Measurements from ENCODE around the gene GARS1. TPM values are rescaled to one million over a fixed set of nuclear protein-coding genes. Genes with fewer than 3 reads are reported as not detected.

The GARS1 gene
- total RNA-seq, 1 donor from 2014 or later = 83.7 TPM

GRCh38 chr7:30678805-30679204 is 84.1 kb downstream of the GARS1 start:
- Histone ChIP-seq H3K27me3 (no peaks in the 10 kb centered on the region), H3K27ac (no peak overlapping the region), H3K36me3 (no peaks in the 10 kb centered on the region), H3K9me3 (no peaks in the 10 kb centered on the region), H3K4me1 (peaks cover 18% of the 10 kb centered on the region), H3K4me3 (no peak overlapping the region)
- intact Hi-C loops (cut with DNase I) = no loop called here
- no peak for DNase-seq (ENCODE audit: extremely low spot score in 2 of 2)
- no peak for TF ChIP-seq POLR2A (IDR thresholded peaks at IDR 0.05)
- TF ChIP-seq POLR2AphosphoS5 (IDR thresholded peaks at IDR 0.05; ENCODE audit: insufficient read depth in 1 of 2, low read depth in 1 of 2) = no peak
- TF ChIP-seq CTCF (IDR thresholded peaks at IDR 0.05) = no peak

GRCh38 chr7:30679664-30680063 is 85.0 kb downstream of the GARS1 start:
- H3K36me3 ChIP-seq = no peaks in the 10 kb centered on the region
- no peak overlapping the region for H3K4me3 ChIP-seq
- no peaks in the 10 kb centered on the region for H3K9me3 ChIP-seq
- no peak overlapping the region for H3K27ac ChIP-seq
- no peak for DNase-seq (ENCODE audit: extremely low spot score in 2 of 2)
- no peaks in the 10 kb centered on the region for H3K27me3 ChIP-seq
- TF ChIP-seq POLR2A (IDR thresholded peaks at IDR 0.05) = no peak
- no peak for TF ChIP-seq CTCF (IDR thresholded peaks at IDR 0.05)
- no peak for TF ChIP-seq POLR2AphosphoS5 (IDR thresholded peaks at IDR 0.05; ENCODE audit: insufficient read depth in 1 of 2, low read depth in 1 of 2)
- intact Hi-C loops (cut with DNase I) = no loop called here
- H3K4me1 ChIP-seq = peaks cover 18% of the 10 kb centered on the region

GRCh38 chr7:30681331-30681797 is 86.7 kb downstream of the GARS1 start:
- Histone ChIP-seq H3K4me3 (peak overlapping the region; percentile 39 to 50), H3K4me1 (peaks cover 18% of the 10 kb centered on the region), H3K27ac (no peak overlapping the region), H3K27me3 (no peaks in the 10 kb centered on the region), H3K9me3 (no peaks in the 10 kb centered on the region), H3K36me3 (no peaks in the 10 kb centered on the region)
- DNase-seq (ENCODE audit: extremely low spot score in 2 of 2) = no peak
- intact Hi-C loops (cut with DNase I) = no loop called here
- TF ChIP-seq CTCF (IDR thresholded peaks at IDR 0.05) = no peak
- no peak for TF ChIP-seq POLR2A (IDR thresholded peaks at IDR 0.05)
- no peak for TF ChIP-seq POLR2AphosphoS5 (IDR thresholded peaks at IDR 0.05; ENCODE audit: insufficient read depth in 1 of 2, low read depth in 1 of 2)

- H3K4me3 ChIP-seq = peak overlapping the region; percentile 39 to 50
- no peak for DNase-seq (ENCODE audit: extremely low spot score in 2 of 2)
- H3K36me3 ChIP-seq = no peaks in the 10 kb centered on the region
- H3K27me3 ChIP-seq = no peaks in the 10 kb centered on the region
- TF ChIP-seq CTCF (IDR thresholded peaks at IDR 0.05) (no peak), POLR2AphosphoS5 (IDR thresholded peaks at IDR 0.05; ENCODE audit: insufficient read depth in 1 of 2, low read depth in 1 of 2) (no peak), POLR2A (IDR thresholded peaks at IDR 0.05) (no peak)
- H3K27ac ChIP-seq = no peak overlapping the region
- intact Hi-C loops (cut with DNase I) = no loop called here
- H3K4me1 ChIP-seq = peaks cover 18% of the 10 kb centered on the region
- no peaks in the 10 kb centered on the region for H3K9me3 ChIP-seq
Observed at GRCh38 chr7:30681815-30682211, 87.1 kb downstream of the GARS1 start.

- Histone ChIP-seq H3K27me3 (no peaks in the 10 kb centered on the region), H3K27ac (no peak within 1 kb of the TSS), H3K4me3 (peak within 1 kb of the TSS; percentile 39 to 50), H3K4me1 (peaks cover 18% of the 10 kb centered on the region), H3K36me3 (no peaks in the 10 kb centered on the region), H3K9me3 (no peaks in the 10 kb centered on the region)
- intact Hi-C loops (cut with DNase I) = no loop called here
- DNase-seq (ENCODE audit: extremely low spot score in 2 of 2) = no peak
- TF ChIP-seq POLR2A (IDR thresholded peaks at IDR 0.05) (no peak), CTCF (IDR thresholded peaks at IDR 0.05) (no peak), POLR2AphosphoS5 (IDR thresholded peaks at IDR 0.05; ENCODE audit: insufficient read depth in 1 of 2, low read depth in 1 of 2) (no peak)
Observed at GRCh38 chr7:30682212-30683083, 87.8 kb downstream of the GARS1 start, which contains the start of gene CRHR2. Gene CRHR2, minus strand, starts transcription at chr7:30682456. Its CDS starts 176 bp downstream, at chr7:30682280.
